GM19397 (cell line): ENCODE results near the gene C2orf81.
"Not testable (repeated sequence)": the region's sequence is repeated elsewhere in the genome, so short reads cannot be mapped to it uniquely, and the experiment has no call there.

Source experiments
- ATAC-seq: cut with Tn5 transposase; IDR thresholded peaks from one replicate; pipeline ENCODE4 v1.9.1; 2021; ENCODE audit warnings: mild to moderate bottlenecking, moderate library complexity; ENCODE audit not compliant: unreplicated experiment

C2orf81 gene

DNA sequence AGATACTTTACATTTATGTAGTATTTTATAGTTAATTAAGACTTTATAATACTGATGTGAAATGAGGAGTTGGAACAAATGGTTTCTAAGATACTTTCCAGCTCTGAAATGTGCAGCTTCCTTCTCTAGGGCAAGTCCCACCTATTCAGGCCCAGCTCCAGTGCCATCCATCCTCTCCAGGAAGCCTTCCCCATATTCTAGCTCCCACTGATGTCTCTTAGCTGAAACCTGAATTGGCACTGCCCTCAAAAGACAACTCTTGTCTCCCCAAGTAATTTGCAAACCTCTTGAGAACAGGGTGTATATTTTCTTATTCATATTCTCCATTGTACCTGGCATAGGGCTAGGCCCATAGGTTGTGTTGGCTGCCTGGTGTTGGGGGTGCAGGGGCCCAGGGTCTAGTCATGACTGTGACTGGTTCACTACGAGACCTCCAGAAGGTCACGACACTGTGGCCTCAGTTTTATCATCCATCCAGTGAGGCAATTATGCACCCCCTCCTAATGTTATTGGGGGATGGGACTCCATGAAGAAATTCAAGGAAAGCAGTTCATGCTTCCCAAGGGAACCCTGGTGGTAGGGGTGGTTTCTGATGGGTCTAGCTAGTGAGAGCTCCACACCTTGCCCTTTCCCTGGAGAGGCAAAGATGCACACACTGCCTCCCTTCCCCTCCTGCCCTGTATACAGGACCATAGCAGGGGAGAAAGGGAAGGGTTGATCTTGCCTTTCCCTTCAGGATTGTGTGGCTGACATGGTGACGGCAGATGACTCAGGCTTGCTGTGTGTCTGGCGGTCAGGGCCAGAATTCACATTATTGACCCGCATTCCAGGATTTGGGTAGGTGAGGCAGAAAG lies 2.9 kb upstream of the C2orf81 start:
- ATAC-seq, result no peak

- ATAC-seq, result no peak
These were observed 2.0 kb upstream of the C2orf81 start for GRCh38 chr2:74423231-74424095.

DNA sequence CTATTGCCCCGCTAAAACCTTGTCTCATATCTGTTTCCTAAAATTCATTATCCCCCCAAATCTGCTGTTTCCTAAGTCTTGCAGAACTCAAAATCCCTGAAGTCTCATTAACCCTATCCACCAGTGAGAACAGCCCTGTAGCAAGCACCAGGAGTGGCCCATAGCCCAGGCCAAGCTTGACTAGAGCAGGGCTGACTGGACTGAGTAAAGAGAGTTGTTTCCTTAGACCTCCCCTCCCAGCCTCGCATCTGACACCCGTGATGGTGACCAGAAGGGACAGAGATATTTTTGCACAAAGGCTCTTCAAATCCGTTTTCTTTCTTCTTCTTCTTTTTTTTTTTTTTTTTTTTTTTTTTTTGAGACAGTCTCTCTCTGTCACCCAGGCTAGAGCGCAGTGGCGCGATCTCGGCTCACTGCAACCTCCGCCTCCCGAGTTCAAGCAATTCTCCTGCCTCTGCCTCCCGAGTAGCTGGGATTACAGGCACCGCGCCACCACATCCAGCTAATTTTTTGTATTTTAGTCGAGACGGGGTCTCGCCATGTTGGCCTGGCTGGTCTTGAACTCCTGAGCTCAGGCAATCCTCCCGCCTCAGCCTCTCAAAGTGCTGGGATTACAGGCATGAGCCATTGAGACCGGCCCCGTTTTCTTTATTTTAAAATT lies 846 bp downstream of the C2orf81 start:
- not testable (repeated sequence) for ATAC-seq

- ATAC-seq, result no peak
These were observed 1.4 kb downstream of the C2orf81 start for GRCh38 chr2:74420006-74420405.

GRCh38 chr2:74419345-74419744 lies 2.1 kb downstream of the C2orf81 start:
- no peak for ATAC-seq

DNA sequence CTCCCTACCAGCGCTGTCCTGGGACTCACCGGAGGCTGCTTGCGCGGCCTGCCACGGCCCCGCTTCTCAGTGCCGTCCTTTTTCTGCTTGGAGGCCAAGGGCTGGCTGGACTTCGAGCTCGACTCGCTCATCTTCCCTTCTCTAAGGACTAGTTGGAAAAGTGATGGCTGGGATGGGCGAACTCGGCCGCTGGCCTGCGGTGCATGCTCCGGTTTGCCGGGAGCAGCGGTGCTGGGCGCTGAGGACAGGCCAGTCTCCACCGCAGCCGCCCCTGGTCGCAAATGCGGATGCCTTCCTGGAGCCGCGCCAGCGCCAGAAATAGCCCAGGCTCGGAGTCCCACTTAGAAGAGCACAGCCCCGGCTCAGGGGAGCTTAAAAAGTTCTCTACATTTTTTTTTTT lies 3.1 kb downstream of the C2orf81 start:
- ATAC-seq, result no peak

GRCh38 chr2:74417763-74418162 lies 3.7 kb downstream of the C2orf81 start:
- ATAC-seq, result no peak

GRCh38 chr2:74417197-74417596 lies 4.2 kb downstream of the C2orf81 start:
- no peak for ATAC-seq

- no peak for ATAC-seq
These were observed 4.6 kb downstream of the C2orf81 start for GRCh38 chr2:74416778-74417177.

GRCh38 chr2:74415762-74416395 lies 5.5 kb downstream of the C2orf81 start:
- ATAC-seq, result peak; percentile 11

DNA sequence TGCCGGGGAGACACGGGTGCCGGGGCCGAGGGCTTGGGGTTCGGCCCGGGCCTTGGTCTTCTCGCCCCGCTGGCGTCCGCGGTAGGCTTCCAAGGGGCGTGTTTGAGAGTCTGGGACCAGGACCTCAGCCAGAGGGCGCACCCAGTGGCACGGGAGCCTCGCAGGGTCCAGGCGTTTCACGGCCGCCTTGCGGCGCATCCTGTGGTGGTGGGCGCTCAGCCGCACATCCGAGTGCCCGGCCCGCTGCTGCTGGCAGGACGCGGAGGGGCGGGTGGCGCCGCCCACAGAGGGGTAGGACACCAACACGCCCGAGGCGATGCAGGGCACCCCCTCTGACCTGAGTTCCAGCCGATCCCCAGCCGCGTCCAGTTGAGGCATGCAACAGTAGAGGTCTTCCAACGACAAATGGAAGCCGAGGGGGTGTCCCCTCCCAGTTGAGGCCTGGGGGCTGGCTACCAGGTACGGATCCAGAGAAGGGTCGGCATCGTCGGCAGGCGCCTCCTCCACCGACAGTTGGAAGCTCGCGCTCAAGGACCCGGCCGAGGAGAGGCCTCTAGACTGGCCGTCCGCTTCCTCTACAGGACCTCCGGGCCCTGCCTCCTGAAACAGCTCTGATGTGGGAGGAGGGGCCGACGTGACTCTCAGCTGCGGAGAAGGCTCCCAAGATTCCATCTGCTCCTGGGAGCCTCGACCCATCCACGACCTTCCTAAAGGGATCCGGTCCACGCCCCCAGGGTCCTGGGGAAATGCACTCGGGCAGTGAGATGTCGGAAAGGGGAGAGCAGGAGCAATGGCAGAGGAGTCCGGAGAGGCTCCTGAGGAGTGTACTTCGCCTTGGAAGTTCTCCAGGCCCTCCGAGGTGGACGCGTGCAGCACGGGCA lies 6.3 kb downstream of the C2orf81 start:
- peak; percentile 62 for ATAC-seq

- no peak for ATAC-seq
These were observed 7.0 kb downstream of the C2orf81 start for GRCh38 chr2:74414441-74414840.

GRCh38 chr2:74413001-74413698 lies 8.3 kb downstream of the C2orf81 start:
- ATAC-seq, result no peak

- no peak for ATAC-seq
These were observed 13.7 kb downstream of the C2orf81 start for GRCh38 chr2:74407682-74408081.

DNA sequence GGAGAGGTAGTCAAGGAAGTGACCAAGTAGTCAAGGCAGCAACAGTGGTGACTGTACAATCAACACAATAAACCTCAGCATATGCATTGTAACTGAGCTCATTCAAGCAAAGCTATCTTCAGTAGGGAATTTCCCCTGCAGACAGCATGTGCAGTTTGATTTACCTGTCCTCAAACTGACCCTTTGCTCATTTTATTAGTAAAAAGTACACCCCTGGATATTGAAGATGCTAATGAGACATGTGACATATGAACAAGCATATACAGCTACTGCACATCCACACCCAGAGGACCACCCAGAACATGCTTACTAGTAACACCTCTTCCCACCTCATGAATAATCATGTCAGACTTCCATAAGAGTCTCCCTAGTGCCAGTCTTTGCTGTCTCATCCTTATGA lies 15.4 kb downstream of the C2orf81 start:
- ATAC-seq, result no peak

GRCh38 chr2:74401891-74402290 lies 19.5 kb downstream of the C2orf81 start:
- ATAC-seq, result no peak

DNA sequence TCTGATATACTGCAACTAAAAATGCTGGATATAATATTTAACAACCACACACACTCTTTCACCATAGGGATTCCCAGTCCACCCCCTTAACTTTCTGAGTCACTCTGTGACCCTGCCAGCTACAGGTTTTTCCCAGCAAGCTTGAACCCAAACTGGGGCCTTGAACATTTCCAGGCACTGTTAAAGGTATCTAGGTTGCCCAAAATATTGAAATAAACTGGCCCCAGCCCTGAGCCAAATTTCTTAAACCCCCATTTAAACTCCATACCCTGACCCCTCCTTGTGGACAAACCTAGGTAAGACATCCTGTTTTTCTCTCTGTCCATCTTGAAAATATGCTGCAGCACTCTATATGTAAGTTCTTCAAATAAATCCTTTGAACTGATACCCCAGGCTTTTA lies 21.6 kb downstream of the C2orf81 start:
- no peak for ATAC-seq

DNA sequence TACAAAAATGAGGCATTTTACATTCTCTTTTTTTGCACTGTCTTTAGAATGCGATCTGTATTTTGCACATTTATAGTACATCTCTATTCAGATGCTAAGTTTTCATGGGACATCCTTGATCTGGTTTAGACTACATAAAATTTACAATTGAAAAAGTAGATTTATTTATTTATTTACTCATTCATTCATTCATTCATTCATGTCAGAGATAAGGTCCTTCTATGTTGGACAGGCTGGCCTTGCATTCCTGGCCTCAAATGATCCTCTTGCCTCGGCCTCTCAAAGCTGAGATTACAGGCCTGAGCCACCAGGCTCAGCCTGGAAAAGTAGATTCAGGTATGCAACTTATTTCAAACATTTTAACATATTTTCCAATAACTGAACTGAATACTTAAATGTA lies 25.3 kb downstream of the C2orf81 start:
- no peak for ATAC-seq

DNA sequence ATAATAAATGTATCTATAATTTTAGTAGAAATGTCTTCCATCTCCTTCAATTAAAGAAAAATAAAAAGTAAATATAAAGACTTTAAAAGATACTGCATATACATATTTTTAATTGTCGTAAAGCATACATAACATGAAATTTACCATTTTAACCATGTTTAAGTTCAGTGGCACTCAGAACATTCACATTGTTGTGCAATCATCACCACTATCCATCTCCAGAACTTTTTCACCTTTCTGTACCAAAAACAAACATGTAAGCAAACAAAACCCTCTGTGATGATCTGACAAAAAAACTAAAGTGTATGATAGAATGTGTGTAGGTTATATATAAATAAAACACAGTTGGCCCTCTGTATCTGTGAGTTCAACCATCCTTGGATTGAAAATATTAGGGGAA lies 27.9 kb downstream of the C2orf81 start:
- ATAC-seq, result no peak

- no peak for ATAC-seq
These were observed 29.0 kb downstream of the C2orf81 start for GRCh38 chr2:74392449-74392743.
